Endothelial cell (in vitro differentiated cells): ENCODE data around the gene TDO2. TPM values are rescaled to one million over a fixed set of nuclear protein-coding genes. Genes with fewer than 3 reads are reported as not detected.
"Not testable (repeated sequence)": the region's sequence is repeated elsewhere in the genome, so short reads cannot be mapped to it uniquely, and the experiment has no call there.

Source experiments
- DNase-seq: peaks from one replicate; pipeline ENCODE4 v3.0.0; 2021; ENCODE audit warnings: low spot score
- H3K27ac Mint-ChIP-seq: one replicate; pipeline ENCODE4 v1.8.0; 2021; ENCODE audit warnings: mixed read lengths, inconsistent platforms; ENCODE audit not compliant: unreplicated experiment
- H3K27me3 Mint-ChIP-seq: one replicate; pipeline ENCODE4 v1.8.0; 2021; ENCODE audit warnings: mild to moderate bottlenecking, moderate library complexity, mixed read lengths, inconsistent platforms; ENCODE audit not compliant: unreplicated experiment
- H3K36me3 Mint-ChIP-seq: one replicate; pipeline ENCODE4 v1.8.0; 2021; ENCODE audit warnings: mild to moderate bottlenecking, low read depth, mixed read lengths, inconsistent platforms; ENCODE audit not compliant: unreplicated experiment
- H3K4me1 Mint-ChIP-seq: one replicate; pipeline ENCODE4 v1.8.0; 2021; ENCODE audit warnings: mild to moderate bottlenecking, mixed read lengths, inconsistent platforms; ENCODE audit not compliant: unreplicated experiment
- H3K4me3 Mint-ChIP-seq: one replicate; pipeline ENCODE4 v1.8.0; 2021; ENCODE audit warnings: mild to moderate bottlenecking, mixed read lengths, inconsistent platforms; ENCODE audit not compliant: unreplicated experiment
- H3K9me3 Mint-ChIP-seq: one replicate; pipeline ENCODE4 v1.8.0; 2021; ENCODE audit warnings: mixed read lengths, inconsistent platforms; ENCODE audit not compliant: unreplicated experiment
- total RNA-seq: library from RNA; stranded (reverse); fragmentation: NEBNext Ultra II Directional; extraction: Animal tissue kit (Norgen Biotek cat#: 25700); gene quantifications from one replicate; pipeline ENCODE4 v1.2.1, GENCODE V29; 2021; ENCODE audit not compliant: unreplicated experiment
- TF ChIP-seq, protein P1 (sequence below): fragments of 200-600 bp; sonication (generic); IDR thresholded peaks from one replicate; pipeline ENCODE4 v1.5.0; 2021; ENCODE audit warnings: antibody characterized with exemption; ENCODE audit not compliant: unreplicated experiment

The TDO2 gene
- total RNA-seq, 1 donor from 2014 or later = not detected

DNA sequence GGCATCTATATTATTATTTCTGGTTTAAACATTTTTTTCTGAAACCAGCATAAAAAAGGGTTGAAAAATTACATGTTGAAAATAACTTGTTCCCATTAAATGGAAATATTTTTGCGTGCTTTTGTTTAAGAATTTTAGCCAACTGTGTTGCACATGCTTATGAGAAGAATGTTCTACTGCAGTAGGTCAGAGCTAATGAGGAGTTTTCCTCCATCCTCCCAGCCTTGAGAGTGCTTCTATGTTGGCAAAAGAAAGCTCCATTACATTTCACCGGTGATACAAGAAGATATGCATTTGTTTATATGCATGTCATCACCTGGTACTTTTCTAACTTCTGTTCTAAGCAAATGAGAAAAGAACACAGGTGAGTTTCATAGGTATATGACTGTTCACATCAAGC is 13.6 kb upstream of the TDO2 start:
- no peak overlapping the region for H3K27ac Mint-ChIP-seq
- H3K36me3 Mint-ChIP-seq = peaks cover 3% of the 10 kb centered on the region
- DNase-seq = no peak
- no peaks in the 10 kb centered on the region for H3K4me1 Mint-ChIP-seq
- peaks cover 3% of the 10 kb centered on the region for H3K27me3 Mint-ChIP-seq
- peaks cover 3% of the 10 kb centered on the region for H3K9me3 Mint-ChIP-seq
- TF ChIP-seq, protein P1, sequence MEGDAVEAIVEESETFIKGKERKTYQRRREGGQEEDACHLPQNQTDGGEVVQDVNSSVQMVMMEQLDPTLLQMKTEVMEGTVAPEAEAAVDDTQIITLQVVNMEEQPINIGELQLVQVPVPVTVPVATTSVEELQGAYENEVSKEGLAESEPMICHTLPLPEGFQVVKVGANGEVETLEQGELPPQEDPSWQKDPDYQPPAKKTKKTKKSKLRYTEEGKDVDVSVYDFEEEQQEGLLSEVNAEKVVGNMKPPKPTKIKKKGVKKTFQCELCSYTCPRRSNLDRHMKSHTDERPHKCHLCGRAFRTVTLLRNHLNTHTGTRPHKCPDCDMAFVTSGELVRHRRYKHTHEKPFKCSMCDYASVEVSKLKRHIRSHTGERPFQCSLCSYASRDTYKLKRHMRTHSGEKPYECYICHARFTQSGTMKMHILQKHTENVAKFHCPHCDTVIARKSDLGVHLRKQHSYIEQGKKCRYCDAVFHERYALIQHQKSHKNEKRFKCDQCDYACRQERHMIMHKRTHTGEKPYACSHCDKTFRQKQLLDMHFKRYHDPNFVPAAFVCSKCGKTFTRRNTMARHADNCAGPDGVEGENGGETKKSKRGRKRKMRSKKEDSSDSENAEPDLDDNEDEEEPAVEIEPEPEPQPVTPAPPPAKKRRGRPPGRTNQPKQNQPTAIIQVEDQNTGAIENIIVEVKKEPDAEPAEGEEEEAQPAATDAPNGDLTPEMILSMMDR = no peak
- no peak overlapping the region for H3K4me3 Mint-ChIP-seq

DNA sequence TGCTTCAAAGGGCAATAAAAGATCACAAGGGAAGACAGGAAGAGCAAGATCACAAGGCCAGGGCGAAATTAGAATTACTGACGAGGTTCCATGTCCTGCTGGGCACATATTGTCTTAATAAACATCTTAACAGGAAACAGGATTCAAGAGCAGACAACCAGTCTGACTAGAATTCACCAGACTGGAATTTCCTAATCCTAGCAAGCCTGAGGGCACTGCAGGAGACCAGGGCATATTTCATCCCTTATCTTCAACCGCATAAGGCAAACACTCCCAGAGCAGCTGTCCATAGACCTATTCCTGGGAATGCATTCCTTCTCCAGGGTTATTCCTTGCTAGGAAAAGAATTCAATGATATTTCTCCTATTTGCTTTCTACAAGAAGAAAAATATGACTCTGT is 12.4 kb upstream of the TDO2 start:
- Mint-ChIP-seq H3K4me3 (no peak overlapping the region), H3K4me1 (no peaks in the 10 kb centered on the region), H3K36me3 (peaks cover 3% of the 10 kb centered on the region), H3K27ac (no peak overlapping the region), H3K27me3 (peaks cover 3% of the 10 kb centered on the region), H3K9me3 (peaks cover 3% of the 10 kb centered on the region)
- no peak for DNase-seq
- TF ChIP-seq, protein P1 = no peak

DNA sequence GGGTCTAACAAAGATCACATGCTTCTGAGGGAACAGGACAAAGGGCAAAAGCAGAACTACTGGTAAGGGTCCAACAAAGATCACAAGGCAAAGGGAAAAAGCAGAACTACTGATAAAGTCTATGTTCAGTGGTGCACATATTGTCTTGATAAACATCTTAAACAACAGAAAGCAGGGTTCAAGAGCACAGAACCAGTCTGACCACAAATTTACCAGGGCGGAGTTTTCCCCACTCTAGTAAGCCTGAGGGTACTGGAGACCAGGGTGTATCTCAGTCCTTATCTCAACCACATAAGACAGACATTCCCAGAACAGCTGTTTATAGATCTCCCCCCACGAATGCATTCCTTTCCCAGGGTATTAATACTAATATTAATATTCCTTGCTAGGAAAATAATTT is 5.1 kb upstream of the TDO2 start:
- H3K4me1 Mint-ChIP-seq, H3K27me3 Mint-ChIP-seq, H3K4me3 Mint-ChIP-seq, H3K9me3 Mint-ChIP-seq, H3K27ac Mint-ChIP-seq, H3K36me3 Mint-ChIP-seq, DNase-seq: not testable (repeated sequence)

DNA sequence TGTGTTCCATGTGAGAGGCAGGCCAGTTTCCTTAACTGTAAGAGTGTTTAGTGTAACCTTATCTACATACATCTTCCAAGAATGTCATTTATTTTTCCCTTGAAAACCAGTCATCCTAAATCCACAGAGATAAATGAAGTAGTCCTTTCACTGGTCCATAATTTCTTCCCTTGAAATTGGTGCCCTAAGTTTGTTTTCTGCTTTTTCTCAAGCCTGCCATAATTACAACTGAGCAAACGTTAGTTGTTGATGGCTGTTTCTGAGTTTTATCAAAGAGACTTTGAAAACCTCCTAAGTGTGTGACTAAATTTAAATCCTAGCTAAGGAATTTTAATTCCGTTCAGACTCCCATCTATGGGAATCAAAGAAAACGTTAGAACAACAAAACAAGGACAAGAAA is 3.6 kb upstream of the TDO2 start:
- H3K36me3 Mint-ChIP-seq = no peaks in the 10 kb centered on the region
- TF ChIP-seq, protein P1 = no peak
- DNase-seq = no peak
- no peaks in the 10 kb centered on the region for H3K4me1 Mint-ChIP-seq
- no peak overlapping the region for H3K27ac Mint-ChIP-seq
- H3K27me3 Mint-ChIP-seq = no peaks in the 10 kb centered on the region
- no peak overlapping the region for H3K4me3 Mint-ChIP-seq
- no peaks in the 10 kb centered on the region for H3K9me3 Mint-ChIP-seq

DNA sequence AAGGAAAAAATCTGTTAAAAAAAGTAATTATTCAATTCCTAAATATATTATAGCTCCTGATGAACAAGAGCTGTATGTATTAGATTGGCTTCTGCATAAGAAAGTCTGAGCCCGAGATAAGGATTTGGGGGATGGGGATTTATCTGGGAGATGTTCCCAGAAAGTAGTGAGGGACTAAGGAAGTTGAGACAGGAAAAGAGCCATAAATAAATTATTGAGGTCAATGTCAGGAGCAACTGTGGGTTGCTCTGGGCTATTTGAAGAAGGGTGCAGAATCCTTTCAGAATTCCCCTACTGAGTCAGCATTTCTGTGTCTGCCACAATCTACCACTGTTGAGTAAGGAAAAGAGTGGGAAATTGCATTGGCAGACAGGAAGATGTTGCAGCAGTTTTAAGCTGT is 3.1 kb upstream of the TDO2 start:
- no peaks in the 10 kb centered on the region for H3K36me3 Mint-ChIP-seq
- TF ChIP-seq, protein P1 = no peak
- H3K9me3 Mint-ChIP-seq = no peaks in the 10 kb centered on the region
- H3K27ac Mint-ChIP-seq = no peak overlapping the region
- no peak for DNase-seq
- no peaks in the 10 kb centered on the region for H3K27me3 Mint-ChIP-seq
- H3K4me3 Mint-ChIP-seq = no peak overlapping the region
- H3K4me1 Mint-ChIP-seq = no peaks in the 10 kb centered on the region

DNA sequence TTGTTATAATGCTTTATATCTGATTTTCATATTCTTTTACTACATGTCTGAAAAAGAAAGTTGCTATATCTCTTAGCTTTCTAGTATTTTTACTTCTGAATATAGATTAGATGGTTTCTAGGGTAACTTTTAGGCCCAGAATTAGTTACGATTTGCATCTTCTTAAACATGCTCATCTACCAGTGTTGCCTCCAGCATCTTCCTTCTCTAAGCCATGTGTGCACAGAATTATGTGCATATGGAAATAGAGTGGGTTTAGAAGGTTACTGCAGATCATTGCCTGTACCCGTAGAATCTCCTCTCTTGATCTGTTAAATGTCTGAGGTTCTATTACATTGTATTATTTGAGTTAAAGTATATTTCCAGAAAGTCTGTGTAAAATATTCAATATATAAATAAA is 2.5 kb upstream of the TDO2 start:
- DNase-seq = no peak
- no peaks in the 10 kb centered on the region for H3K9me3 Mint-ChIP-seq
- no peaks in the 10 kb centered on the region for H3K27me3 Mint-ChIP-seq
- TF ChIP-seq, protein P1 = no peak
- H3K4me1 Mint-ChIP-seq = no peaks in the 10 kb centered on the region
- H3K36me3 Mint-ChIP-seq = no peaks in the 10 kb centered on the region
- no peak overlapping the region for H3K27ac Mint-ChIP-seq
- no peak overlapping the region for H3K4me3 Mint-ChIP-seq
